ENCODE data around the gene RAN.
"Not testable (repeated sequence)": the region's sequence is repeated elsewhere in the genome, so short reads cannot be mapped to it uniquely, and the experiment has no call there.

The RAN gene

DNA sequence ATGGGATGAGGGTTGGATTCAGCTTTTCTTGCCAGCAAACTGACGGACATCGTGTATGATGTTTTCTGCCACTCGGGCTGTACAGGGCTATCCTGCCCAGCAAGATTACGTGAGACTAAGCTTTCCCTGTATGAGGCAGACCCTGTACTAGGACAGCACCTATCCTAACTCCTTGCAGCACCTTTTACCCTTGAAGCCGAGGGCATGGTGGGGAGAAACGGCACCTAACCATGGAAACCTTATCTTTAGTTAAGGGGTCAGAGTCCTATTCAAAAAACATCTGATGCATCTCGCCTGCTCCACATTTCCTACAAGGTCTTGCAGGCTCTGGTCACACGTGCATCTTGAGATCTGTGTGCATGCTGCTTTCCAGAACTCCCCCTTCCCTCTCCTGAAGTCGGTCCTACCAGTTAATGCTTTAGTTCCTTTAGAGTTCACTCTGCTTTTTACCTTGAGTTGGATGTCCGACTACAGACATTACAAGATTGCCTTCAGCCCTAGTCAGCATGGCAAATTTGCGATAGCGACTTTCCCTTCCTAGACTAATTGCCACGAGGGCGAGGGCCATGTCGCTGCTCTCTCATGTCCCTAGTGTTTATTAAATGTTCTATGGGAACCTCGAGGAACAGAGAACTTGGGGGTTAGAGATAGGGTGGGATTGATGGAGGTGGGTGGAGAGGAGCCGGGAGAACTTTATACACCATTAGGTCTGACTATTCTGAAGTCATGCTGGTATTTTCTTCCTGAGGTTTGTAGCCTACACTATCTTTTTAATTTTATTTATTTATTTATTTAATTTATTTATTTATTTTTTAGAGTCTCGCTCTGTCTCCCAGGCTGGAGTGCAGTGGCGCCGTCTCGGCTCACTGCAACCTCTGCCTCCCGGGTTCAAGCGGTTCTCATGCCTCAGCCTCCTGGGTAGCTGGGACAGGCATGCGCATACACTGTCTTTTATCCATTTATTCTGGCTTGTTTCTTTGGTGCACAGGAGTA is 6.6 kb downstream of the RAN start:
- no peak for DNase-seq (ENCODE audit: low spot score)
- FAIRE-seq: no peak

DNA sequence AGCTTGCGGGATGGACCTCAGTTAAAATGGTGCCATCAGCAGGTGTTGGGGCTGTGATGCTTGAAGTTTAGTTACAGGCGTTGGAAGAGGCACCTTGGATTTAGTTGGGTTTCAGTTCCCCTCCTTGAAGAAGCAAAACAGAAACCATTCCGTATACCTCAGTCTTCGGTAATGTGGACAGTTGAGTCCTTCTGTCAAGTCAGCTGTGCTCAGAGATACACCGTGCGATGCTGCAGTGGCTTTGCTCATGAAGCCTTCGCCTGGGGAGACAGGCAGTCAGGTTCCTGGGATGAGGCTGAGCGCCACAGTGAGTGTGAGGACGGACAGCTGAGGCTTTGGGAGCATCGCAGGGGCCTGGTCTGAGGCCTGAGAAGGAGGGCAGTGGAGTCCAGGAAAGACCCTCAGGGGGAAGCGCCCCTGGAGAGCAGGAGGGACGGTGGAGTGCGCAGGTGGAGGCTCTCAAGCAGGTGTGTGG is 7.4 kb downstream of the RAN start:
- FAIRE-seq: no peak
- DNase-seq (ENCODE audit: low spot score): no peak

DNA sequence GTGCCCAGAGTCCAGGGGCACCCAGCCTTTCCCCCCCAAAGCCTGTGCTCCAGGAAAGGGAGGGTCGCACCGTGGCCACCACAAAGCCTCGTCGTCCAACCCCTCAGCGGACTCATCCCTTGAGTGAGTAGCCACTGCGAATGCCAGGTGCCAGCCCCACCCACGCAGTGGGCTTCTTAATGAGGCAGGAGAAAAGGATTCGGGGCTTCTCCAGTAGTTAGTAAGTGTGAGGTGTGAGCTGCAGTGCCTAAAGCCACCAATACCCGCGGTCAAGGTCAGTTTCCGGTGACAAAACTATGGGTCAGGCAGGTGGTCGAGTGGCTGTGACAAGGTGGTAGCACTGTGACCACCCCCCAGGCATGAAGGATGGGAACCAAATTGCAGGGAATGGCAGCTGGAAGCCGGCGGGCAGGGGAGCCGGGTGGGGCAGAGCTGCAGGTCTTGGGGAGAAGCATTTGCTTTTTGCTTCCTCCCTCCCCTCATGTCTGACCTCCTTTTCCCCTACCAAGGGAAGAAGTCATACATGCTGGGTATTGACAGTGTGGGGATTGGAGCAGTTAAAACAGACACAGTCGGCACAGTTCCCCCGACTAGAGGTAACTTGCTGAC is 8.0 kb downstream of the RAN start:
- DNase-seq (ENCODE audit: low spot score) (no peak), FAIRE-seq (no peak)

DNA sequence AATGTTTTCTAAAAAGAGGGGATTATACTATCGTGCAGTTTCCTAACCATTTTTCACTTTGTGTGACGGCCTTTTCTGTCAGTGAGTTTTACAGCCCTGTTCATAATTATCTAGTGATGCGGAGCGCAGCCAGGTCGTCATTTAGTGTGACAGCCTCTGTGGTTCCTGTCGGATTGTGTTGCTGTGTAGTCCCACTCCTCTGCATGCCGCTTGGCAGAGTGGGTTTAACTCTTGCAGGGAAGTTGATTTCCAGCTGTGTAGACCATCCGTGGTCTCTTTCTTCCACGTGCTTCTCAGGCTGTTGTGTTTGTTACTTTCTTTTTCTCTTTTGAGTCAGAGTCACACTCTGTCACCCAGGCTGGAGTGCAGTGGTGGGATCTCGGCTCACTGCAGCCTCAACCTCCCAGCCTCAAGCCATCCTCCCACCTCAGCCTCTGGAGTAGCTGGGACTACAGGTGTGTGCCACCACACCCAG is 8.6 kb downstream of the RAN start:
- FAIRE-seq (no peak), DNase-seq (ENCODE audit: low spot score) (no peak)

DNA sequence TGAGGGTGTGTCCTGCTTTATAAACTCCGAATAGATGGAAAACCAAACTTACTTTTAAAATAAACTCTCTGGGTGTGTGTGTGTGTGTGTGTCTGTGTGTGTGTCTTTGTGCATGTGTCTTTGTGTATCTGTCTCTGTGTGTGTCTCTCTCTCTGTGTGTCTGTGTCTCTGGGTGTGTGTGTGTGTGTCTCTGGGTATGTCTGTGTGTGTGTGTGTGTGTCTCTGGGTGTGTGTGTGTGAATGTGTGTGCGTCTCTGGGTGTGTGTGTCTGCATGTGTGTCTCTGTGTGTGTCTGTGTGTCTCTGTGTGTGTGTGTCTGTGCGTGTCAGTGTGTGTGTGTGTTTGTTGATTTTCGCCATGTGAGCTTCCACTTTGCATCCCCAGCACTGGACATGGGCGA is 9.2 kb downstream of the RAN start:
- FAIRE-seq: no peak

DNA sequence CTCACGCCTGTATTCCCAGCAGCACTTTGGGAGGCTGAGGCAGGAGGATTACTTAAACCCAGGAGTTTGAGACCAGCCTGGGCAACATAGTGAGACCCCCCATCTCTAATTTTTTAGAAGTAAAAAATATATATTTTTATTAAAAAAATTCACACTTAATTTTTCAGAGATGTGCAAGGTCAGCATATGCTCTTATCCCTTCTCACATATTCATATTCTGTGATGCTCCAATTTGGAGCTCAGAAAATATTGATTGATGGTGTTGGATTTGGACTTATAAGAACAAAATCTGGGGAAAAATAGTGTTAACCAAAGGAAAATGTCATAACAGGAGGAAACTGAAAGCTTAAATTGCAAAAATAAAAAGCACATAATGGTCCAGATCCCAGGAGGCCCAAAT is 9.7 kb downstream of the RAN start:
- FAIRE-seq (no peak), DNase-seq (ENCODE audit: low spot score) (no peak)

More for the DNA sequence above, 9.2 kb downstream of the RAN start:
- DNase-seq (ENCODE audit: low spot score): no peak

DNA sequence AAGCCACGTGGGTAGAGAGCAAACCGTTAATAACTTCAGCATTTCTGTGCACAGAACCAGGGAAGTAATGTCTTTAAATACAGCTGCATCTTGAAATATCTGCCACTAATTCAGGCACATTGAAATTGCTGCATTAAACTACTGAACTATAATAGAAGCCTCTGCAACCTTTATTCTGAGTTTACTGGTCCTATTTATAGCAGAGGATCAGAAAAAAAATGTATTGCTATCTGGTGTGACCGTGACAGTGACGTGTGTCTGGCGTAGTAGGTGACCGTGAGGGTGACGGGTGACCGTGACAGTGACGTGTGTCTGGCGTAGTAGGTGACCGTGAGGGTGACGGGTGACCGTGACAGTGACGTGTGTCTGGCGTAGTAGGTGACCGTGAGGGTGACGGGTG is 15.3 kb downstream of the RAN start:
- FAIRE-seq; DNase-seq (ENCODE audit: low spot score): not testable (repeated sequence)

DNA sequence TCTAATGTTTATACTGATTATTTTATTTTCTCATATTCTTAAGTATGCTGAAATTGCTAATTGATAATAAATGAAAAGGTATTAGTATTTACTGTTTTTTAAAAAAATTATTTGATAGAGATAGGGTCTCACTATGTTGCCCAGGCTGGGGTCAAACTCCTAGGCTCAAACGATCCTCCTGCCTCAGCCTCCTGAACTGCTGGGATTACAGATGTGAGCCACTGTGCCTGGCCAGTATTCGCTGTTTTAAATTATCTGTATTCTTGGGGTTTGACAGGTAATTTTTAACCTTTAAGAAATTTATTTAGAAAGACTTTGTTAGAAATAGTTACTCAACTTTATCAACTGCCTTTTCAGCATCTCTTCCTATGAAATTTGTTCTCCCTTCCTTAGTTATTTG is 32.2 kb downstream of the RAN start:
- FAIRE-seq: no peak
- no peak for DNase-seq (ENCODE audit: low spot score)

DNA sequence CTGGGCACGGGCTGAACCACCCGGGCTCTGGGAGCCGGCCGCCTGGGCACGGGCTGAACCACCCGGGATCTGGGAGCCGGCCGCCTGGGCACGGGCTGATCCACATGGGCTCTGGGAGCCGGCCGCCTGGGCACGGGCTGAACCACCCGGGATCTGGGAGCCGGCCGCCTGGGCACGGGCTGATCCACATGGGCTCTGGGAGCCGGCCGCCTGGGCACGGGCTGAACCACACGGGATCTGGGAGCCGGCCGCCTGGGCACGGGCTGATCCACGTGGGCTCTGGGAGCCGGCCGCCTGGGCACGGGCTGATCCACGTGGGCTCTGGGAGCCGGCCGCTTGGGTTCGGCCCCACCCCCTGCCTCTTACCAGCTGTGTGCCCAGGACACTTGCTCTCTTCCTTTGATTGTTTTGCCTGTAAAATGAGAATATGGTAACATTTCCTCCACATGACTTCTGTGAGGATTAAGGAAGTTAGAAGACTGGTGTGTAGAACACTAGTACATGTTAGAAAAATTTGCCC is 33.1 kb downstream of the RAN start:
- not testable (repeated sequence) for DNase-seq (ENCODE audit: low spot score); FAIRE-seq

DNA sequence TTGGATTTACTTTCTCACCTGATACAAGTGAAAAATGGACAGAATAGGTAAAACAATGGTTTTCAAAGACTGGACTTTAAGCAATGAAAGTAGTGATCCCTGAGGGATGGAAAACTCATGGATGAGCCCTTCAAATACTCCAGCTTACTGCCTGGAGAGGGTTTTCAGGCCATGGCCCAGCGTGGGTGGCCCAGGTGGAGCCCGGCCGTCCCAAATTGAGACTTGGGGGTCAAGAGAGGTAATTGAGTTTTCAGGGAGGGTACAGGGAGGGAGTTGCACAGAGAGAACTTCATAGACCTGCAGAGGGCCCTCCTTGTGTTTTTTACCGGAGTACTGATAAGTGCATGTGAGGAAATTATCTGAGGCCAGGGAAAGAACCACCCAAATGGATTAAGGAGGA is 37.2 kb downstream of the RAN start:
- DNase-seq (ENCODE audit: low spot score) (no peak), FAIRE-seq (no peak)

DNA sequence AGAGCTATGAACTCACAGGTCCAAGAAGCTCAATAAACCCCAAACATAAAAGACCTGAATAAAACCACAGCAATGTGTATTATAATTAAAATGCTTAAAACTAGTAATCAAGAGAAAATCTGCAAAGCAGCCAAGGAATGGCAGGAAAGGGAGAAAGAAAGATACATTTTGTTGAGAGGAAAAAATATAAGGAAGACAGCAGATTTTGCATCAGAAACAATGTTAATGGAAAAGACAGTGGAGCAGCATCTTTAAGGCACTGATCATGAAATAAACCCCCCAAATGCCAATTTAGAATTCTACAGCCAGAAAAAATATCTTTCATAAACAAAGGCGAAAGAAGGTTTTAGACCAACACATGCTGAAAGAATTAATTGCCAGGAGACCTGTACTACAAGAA is 39.3 kb downstream of the RAN start:
- no peak for FAIRE-seq
- DNase-seq (ENCODE audit: low spot score): no peak

DNA sequence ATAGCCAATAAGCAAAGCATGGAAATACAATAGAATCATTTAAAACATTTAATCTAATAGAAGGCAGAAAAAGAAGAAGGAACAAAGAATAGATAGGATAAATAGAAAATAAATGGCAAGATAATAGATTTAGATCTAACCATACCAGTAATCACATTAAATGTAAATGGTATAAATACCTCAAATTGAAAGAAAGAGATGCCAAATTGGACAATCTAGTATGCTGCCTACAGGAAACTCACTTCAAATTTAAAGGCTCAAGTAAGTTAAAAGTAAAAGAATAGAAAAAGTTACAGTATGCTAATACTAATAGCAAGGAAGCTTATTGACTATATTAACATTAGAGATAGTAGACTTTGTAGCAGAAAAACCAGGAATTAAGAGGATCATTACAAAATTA is 40.1 kb downstream of the RAN start:
- FAIRE-seq: no peak
- no peak for DNase-seq (ENCODE audit: low spot score)

DNA sequence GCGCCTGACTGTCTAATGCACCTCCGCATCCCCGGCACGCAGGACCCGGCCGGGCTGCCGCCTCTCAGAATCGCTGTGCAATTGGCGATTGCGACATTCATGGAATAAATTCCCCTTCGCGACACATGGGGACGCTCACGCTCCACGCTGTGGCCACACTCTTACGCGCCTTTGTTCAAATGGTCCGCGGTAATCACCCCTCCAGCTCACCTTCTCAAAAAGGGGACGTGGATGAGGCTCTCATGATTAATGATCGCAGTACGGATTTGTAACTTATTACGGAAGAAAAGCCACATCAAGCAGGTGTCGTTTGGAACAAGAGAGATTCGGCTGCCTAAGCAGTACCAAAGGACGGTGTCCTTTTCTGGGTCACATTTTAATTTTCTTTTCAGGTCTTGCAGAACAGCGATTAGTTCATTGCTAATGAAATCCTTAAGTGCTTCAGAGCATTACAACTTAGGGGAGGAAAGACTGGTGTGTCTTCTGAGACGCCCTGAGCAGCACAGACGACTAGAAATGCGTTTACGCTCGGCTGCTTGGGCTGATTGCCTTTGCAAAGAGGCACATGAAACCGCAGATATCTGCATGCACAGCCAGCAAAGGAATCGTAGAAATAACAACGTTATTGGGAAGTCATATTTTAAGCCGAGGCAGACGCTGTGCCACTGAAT is 44.5 kb downstream of the RAN start:
- DNase-seq (ENCODE audit: low spot score): no peak
- no peak for FAIRE-seq

DNA sequence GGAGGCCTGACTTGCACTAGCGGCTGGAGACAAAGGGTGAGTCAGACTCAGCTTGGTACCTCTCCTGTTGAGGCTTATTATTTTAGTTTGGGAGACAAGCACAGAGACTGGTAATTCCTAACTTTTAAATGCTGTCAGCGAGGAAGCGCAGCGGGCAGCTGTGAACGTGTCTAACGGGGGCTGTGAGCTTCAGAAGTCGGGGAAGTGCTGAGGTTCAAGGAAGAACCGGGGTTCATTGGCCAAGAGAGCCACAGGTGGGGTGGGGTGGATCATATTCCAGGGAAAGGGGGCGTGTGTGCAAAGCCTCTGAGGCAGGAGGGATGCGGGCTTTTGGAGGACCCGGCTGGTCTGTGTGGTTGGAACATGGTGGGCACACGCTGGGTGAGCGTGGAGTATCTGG is 45.7 kb downstream of the RAN start:
- DNase-seq (ENCODE audit: low spot score) (no peak), FAIRE-seq (no peak)

DNA sequence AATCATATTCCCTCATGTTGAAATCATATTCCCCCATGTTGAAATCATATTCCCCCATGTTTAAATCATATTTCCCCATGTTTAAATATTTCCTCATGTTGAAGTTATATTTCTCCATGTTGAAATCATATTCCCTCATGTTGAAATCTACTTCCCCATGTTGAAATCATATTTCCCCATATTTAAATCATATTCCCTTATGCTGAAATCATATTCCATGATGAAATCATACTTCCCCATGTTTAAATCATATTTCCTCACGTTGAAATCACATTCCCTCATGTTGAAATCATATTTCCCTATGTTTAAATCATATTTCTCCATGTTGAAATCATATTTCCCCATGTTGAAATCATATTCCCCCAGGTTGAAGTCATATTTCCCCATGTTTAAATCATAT is 47.2 kb downstream of the RAN start:
- DNase-seq (ENCODE audit: low spot score): no peak
- FAIRE-seq: no peak

DNA sequence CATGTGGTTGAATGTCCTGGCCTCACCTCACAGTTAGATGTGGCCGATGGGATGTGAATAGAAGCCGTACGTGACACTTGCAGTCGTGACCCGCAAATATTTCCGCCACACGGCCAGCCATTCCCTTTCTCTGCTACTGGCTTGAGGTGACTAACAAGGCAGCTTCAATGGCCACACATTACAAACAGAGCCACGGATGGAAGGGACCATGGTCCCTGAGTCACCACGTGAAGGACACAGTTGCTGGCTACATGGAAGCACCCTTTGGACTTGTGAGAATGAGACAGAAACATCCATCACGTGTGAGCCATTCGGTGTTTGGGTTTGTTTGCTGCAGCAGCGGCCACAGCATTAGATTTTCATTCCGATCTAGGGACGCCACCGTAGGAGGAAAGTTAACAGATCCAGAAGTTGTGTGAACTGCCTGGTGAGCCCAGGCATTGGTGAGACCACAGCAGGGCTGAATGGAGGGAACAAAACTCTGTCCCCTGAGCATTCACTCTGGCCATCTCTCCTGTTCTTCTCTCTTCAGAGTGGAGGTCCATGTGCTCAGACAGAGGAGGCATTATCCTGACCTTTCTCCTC is 48.3 kb downstream of the RAN start:
- FAIRE-seq: no peak

DNA sequence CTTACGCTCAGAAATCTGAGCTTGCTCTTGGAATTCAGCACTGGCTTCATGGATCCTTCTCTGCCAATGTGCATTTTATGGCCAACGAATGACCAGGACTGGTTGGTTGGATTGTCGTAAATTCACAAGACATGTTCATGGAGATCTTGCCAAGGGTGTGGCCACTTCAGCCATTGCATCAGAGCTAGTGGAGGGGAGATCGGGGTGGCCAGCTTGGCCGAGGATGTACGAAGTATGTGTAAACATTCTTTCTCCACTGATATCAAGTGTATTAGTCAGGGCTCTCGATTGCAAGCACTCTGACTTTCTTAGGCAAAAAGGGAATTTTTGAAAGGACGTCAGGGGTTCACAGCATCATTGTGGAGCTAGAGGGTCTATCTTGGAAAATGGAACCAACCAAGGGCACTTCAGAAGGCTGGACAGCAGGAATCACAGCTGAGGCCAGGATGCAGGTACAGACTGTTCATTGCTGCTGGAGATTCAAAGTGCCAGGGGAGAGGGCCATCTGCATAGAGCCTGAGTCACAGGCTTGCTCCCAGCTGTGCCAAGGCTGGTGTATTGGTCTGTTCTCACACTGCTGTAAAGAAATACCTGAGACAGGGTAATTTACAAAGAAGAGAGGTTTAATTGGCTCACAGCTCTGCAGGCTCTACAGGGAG is 49.0 kb downstream of the RAN start:
- no peak for FAIRE-seq
- no peak for DNase-seq (ENCODE audit: low spot score)

More for the DNA sequence above, 48.3 kb downstream of the RAN start:
- DNase-seq (ENCODE audit: low spot score): no peak

DNA sequence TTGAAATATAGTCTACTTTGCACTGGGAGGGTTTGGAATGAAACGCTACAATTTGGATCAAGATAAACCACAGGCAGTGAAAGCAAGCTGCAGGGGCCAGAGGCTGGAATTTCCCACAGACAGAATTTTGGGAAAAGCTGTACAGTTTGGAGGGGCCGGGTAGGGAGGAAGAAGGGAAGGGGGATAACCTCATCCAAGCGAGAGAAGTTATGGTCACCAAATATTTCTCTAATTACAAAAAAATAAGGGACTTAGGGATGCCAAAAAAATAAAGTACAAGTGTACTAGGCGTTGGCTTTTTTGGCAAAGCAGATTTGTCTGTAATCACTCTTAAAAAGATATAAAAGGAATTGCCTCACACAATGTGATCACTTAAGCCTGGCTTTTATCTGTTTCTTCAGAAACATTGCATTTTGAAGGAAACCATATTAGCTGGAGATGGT is 50.7 kb downstream of the RAN start:
- no peak for FAIRE-seq
- DNase-seq (ENCODE audit: low spot score): no peak

DNA sequence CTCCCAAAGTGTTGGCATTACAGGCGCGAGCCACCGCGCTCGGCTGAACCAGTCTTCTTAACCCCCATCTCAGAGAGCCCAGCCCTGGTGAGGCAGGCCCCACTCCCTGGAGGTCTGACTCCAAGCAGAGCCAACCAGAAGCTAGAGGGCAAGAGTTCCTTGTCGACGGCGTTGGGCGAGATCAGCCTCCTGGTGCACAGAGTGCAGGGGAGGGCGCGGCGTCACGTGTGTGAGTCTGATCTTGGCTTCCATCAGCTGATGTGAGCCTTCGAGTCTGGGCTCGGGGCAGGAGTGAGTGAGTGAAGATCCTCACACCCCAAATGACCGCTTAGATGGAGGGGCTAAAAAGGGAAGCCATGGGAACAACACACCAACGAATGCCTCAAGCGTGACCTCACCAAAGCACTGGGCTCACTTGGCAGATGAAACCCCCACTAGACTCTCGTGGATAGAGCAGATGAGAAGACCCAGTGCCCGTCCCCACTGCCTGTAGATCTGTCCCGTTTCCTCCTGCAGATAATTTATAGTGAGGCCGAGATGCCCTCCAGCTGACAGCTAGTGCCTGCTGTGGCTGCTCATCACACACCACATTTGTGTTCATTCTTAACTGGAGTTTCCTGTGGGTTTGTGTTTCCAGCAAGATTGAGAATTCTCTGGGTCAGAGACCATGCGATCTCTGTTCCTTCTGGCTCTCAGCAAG is 53.2 kb downstream of the RAN start:
- FAIRE-seq: no peak

DNA sequence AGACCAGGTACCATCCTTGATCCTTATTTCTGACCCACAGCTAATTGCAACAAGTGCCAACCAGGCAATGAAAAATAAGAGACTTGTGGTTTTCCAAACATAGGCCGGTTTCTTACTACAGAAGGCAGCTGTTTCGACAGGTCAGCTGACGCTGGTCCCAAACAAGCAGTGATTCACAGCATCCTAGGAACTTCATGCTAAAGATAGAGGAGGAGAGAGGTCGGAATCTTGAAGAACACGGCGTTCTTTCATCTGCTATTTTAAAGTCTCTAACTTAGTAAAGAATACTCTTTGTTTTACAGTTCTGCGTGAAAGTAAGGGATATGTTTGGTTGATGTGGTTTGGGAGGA is 53.8 kb downstream of the RAN start:
- DNase-seq (ENCODE audit: low spot score) (no peak), FAIRE-seq (no peak)

More for the DNA sequence above, 53.2 kb downstream of the RAN start:
- DNase-seq (ENCODE audit: low spot score): no peak
